ENCODE data around the gene RASEF. TPM values are rescaled to one million over a fixed set of nuclear protein-coding genes. Genes with fewer than 3 reads are reported as not detected.

RASEF gene
- total and polyA plus RNA-seq, 2 donors (not counting 3 experiments of a cell fraction or from before 2014, with no cell fraction given), result 0.11 TPM; not detected in 1

- ChIA-PET CTCF (no interaction called here), POLR2A (no interaction called here)
- dilution Hi-C loops (cut with MboI; ENCODE audit: extremely low pct_ligation_motif_present, low sequenced_read_pairs) (no loop called here), intact Hi-C loops (cut with micrococcal nuclease) (no loop called here)
- Histone ChIP-seq H3K9ac (replicated peaks; ENCODE audit: extremely low read depth, insufficient read depth, low read length) (no peak overlapping the region), H3K36me3 (ENCODE audit: control insufficient read depth in 2 of 2, extremely low read depth in 1 of 2, insufficient read depth in 2 of 2, low read length in 2 of 2) (no peaks in the 10 kb centered on the region), H3K27ac (ENCODE audit: insufficient read depth, low read depth, low read length) (no peak overlapping the region), H3K4me1 (ENCODE audit: control insufficient read depth, extremely low read depth, insufficient read depth, low read length) (no peaks in the 10 kb centered on the region), H3K4me2 (ENCODE audit: insufficient read depth, low read length) (no peak overlapping the region), H3K9me3 (replicated peaks; ENCODE audit: control insufficient read depth, insufficient read depth, low read length) (no peaks in the 10 kb centered on the region), H3K79me2 (ENCODE audit: control insufficient read depth, insufficient read depth, low read length) (no peaks in the 10 kb centered on the region), H4K20me1 (replicated peaks; ENCODE audit: control insufficient read depth, extremely low read depth, insufficient read depth, low read length) (no peaks in the 10 kb centered on the region), H3K27me3 (ENCODE audit: control insufficient read depth in 2 of 2, insufficient read depth in 2 of 2, low read length in 2 of 2) (no peaks in the 10 kb centered on the region), H3K4me3 (replicated peaks in 1 of 3; ENCODE audit: insufficient read depth in 1 of 3, low read depth in 1 of 3, low read length in 3 of 3) (no peak overlapping the region), H2AFZ (ENCODE audit: low read depth, low read length) (no peak overlapping the region), H3K9me1 (replicated peaks; ENCODE audit: control insufficient read depth, extremely low read depth, insufficient read depth, low read length) (no peaks in the 10 kb centered on the region)
- no TSS peak for BruUV-seq (replicated peaks)
- FAIRE-seq, result no peak
- DNase-seq (ENCODE audit: low read depth, low spot score), result no peak
- TF ChIP-seq POLR2A (IDR thresholded peaks at IDR 0.05; ENCODE audit: low read depth, low read length), result no peak
- TF ChIP-seq MYC (IDR thresholded peaks at IDR 0.05; ENCODE audit: low read depth, low read length), result no peak
- no peak for TF ChIP-seq CTCF (IDR thresholded peaks at IDR 0.05; ENCODE audit: extremely low read depth in 1 of 2, insufficient read depth in 1 of 2, low read depth in 1 of 2, low read length in 2 of 2)
- TF ChIP-seq MAX (IDR thresholded peaks at IDR 0.05; ENCODE audit: insufficient read depth, insufficient read length), result no peak
- TF ChIP-seq GATA2 (IDR thresholded peaks at IDR 0.05; ENCODE audit: insufficient read depth, insufficient read length, low read depth, low read length), result no peak
- TF ChIP-seq JUN (IDR thresholded peaks at IDR 0.05; ENCODE audit: borderline replicate concordance, insufficient read depth, insufficient read length, low read depth), result no peak
- TF ChIP-seq EZH2 (IDR thresholded peaks at IDR 0.05; ENCODE audit: borderline replicate concordance, low read depth, low read length, severe bottlenecking), result no peak
- no peak for TF ChIP-seq FOS (IDR thresholded peaks at IDR 0.05; ENCODE audit: borderline replicate concordance, insufficient read depth, low read length)
- no peak for TF ChIP-seq POLR2AphosphoS5 (IDR thresholded peaks at IDR 0.05; ENCODE audit: insufficient read depth, low read depth, low read length)
These were observed 45.3 kb upstream of the RASEF start for GRCh38 chr9:83108208-83108607.
